DMS79 (cell line): ENCODE results near the gene ZNF808.
"Not testable (repeated sequence)": the region's sequence is repeated elsewhere in the genome, so short reads cannot be mapped to it uniquely, and the experiment has no call there.

Experiments used
- DNase-seq: peaks from one replicate; lab custom pipeline; 2025; lab: John Stamatoyannopoulos, UW

ZNF808 gene

GRCh38 chr19:52593441-52593840 lies 66.0 kb downstream of the ZNF808 start:
- DNase-seq: not testable (repeated sequence)

- no peak for DNase-seq
Observed at GRCh38 chr19:52599241-52599640, 71.8 kb downstream of the ZNF808 start.

DNA sequence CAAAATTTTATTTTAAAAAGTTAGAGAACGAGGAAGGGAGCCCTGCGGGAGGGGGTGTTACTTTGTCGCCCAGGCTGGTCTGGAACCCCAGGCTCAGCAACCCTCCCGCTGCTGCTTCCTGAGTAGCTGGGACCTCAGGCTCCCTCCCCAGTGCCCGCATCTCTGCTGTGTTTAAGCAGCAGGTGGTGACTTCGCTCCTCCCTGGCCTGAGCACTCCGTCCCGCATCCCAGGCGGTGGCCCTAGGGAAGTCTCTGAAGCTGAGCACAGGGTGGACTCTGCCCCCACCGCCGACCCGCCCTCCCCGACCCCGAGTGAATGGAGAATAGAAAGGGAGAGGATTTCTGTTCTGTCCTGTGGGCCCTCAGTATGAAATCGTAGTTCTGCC lies 73.2 kb downstream of the ZNF808 start:
- DNase-seq: peak; percentile 30

- peak; percentile 74 for DNase-seq
Observed at GRCh38 chr19:52601025-52601973, 73.8 kb downstream of the ZNF808 start.

- DNase-seq: not testable (repeated sequence)
Observed at GRCh38 chr19:52601974-52602366, 74.5 kb downstream of the ZNF808 start.

DNA sequence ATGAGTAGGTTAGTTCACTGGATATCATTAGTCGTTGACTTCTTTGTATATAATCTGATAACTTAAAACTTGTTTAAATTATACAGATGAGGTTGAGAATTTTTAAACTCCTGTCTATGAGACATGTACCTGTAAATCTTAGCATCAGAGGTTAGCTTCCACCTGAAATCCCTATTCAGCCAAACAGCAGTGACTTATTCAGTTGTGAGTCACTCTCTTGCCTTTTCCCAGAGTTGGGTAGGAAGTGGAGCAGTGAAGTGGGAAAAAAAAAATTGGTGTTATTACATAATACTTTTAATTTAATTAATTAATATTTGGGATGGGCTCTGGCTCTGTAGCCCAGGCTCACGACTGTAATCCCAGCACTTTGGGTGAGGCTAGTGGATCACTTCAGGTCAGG lies 75.5 kb downstream of the ZNF808 start:
- no peak for DNase-seq

GRCh38 chr19:52603558-52604207 lies 76.2 kb downstream of the ZNF808 start:
- DNase-seq: no peak
